Sigmoid colon (tissue), 7 donors: ENCODE measurements around the gene HLA-DMB. TPM values are rescaled to one million over a fixed set of nuclear protein-coding genes. Genes with fewer than 3 reads are reported as not detected.
A peak's percentile ranks its signal among the peaks of the same experiment; 100 is the strongest.

ENCODE experiments used
- DNase-seq: peaks from one replicate; pipeline ENCODE4 v3.0.0-alpha.2; 2019
- H3K27ac ChIP-seq, 4 donors: fragments of 200-600 bp; sonication (generic); one replicate each; pipeline ENCODE4 v1.5.1; 2016 to 2019; ENCODE audit warnings: mild to moderate bottlenecking in 1 of 4
- H3K27me3 ChIP-seq, 3 donors: fragments of 200-600 bp; sonication (generic); one replicate each; pipeline ENCODE4 v1.5.1; 2019; ENCODE audit warnings: mild to moderate bottlenecking in 1 of 3
- H3K36me3 ChIP-seq, 4 donors: fragments of 200-600 bp; sonication (generic); one replicate each; pipeline ENCODE4 v1.5.1; 2016 to 2019
- H3K4me1 ChIP-seq, 4 donors: fragments of 200-600 bp; sonication (generic); one replicate each; pipeline ENCODE4 v1.5.1; 2017 to 2019
- H3K4me3 ChIP-seq, 4 donors: fragments of 200-600 bp; sonication (generic); one replicate each; pipeline ENCODE4 v1.5.1; 2017 to 2019; ENCODE audit warnings: mild to moderate bottlenecking in 2 of 4, moderate library complexity in 1 of 4
- H3K9me3 ChIP-seq, 4 donors: fragments of 200-600 bp in 3 of 4; sonication (generic) in 3 of 4; one replicate each; pipeline versions ENCODE4 v1.5.1 to v1.6.1; 2013 to 2019
- CTCF ChIP-seq, 4 experiments: fragments of 450-650 bp in 3 of 4; fragments of 200-600 bp in 1 of 4; IDR thresholded peaks; one replicate each; pipeline ENCODE4 v1.5.1; 2016 to 2019; ENCODE audit warnings: antibody characterized with exemption in 4 of 4, mild to moderate bottlenecking in 3 of 4, moderate library complexity in 2 of 4
- EP300 ChIP-seq, 4 donors: sonication (generic); formaldehyde crosslinking; IDR thresholded peaks; one replicate each; pipeline ENCODE4 v1.6.1; 2017; ENCODE audit warnings: antibody characterized with exemption in 4 of 4
- POLR2A ChIP-seq, 2 donors: fragments of 450-650 bp; IDR thresholded peaks; one replicate each; pipeline ENCODE4 v1.6.1; 2016; ENCODE audit warnings: antibody characterized with exemption in 2 of 2, mild to moderate bottlenecking in 2 of 2, moderate library complexity in 2 of 2
- POLR2AphosphoS5 ChIP-seq, 4 donors: sonication (generic); formaldehyde crosslinking; IDR thresholded peaks; one replicate each; pipeline ENCODE4 v1.6.1; 2017; ENCODE audit warnings: antibody characterized with exemption in 4 of 4
- WGBS, 2 donors: extraction: QIAGEN DNeasy Blood & Tissue Kit; methylation state at CpG; one replicate each; pipeline ENCODE4 v1.1.7; 2013; 5-methylcytosine and 5-hydroxymethylcytosine counted together
- intact Hi-C: fragments of 100-400 bp; cut with DNase I; formaldehyde crosslinking; loops from one replicate; pipeline ENCODE4 v1.15.1; 2023
- polyA plus RNA-seq, 3 donors: library from polyadenylated mRNA; stranded (reverse); fragments of 200-250 nt; gene quantifications; one replicate each; pipeline ENCODE4 v1.2.3, GENCODE V29; 2013
- total RNA-seq, 4 donors: library from RNA; depleted of rRNA; stranded (reverse); fragments of >200 nt; gene quantifications; one replicate each; pipeline ENCODE4 v1.1.0, GENCODE V29; 2016
- donor health status: healthy with polysubstance abuse.
- donor health status: Bipolar disorder and iron deficiency.
- donor health status: healthy.

HLA-DMB gene
- total and polyA plus RNA-seq, 7 donors: 10.2 to 108 (median 13.2) TPM

DNA sequence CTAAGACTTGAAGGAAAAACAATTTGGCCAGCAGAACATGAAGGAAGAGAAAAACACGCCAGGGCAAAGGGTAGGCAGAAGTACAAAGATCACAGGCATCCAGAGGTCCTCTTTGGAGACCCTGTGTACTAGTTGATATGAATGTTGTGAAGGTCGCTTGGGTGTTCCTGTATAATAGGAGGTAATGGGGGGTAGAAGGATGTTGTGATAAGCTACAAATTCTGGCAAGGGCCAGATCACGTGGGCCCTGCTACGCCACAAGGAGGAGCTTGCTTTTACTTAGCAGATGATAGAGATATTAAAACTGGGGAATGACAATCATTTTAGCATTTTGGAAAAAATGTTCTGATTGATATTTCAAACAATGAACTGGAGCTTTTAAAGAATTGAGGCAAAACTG is 12.9 kb upstream of the HLA-DMB start:
- TF ChIP-seq POLR2AphosphoS5 (IDR thresholded peaks at IDR 0.05) (no peak), CTCF (IDR thresholded peaks at IDR 0.05) (no peak)
- H3K36me3 ChIP-seq: no peaks in the 10 kb centered on the region
- 53 to 81% methylated on average over 4 of the region's 4 CpGs for WGBS, 2 donors
- H3K4me3 ChIP-seq: no peak overlapping the region
- no peak for DNase-seq
- H3K9me3 ChIP-seq: no peaks in the 10 kb centered on the region
- H3K27me3 ChIP-seq: no peaks in the 10 kb centered on the region
- H3K27ac ChIP-seq: peak overlapping the region; percentile 72 to 83 (median 80)
- peaks cover 0 to 12% (median 4%) of the 10 kb centered on the region in 4 donors for H3K4me1 ChIP-seq
- intact Hi-C loops: loop anchor here (2.0 kb wide), 1 partner anchor 67 kb away; no protein-coding TSS in a partner anchor

DNA sequence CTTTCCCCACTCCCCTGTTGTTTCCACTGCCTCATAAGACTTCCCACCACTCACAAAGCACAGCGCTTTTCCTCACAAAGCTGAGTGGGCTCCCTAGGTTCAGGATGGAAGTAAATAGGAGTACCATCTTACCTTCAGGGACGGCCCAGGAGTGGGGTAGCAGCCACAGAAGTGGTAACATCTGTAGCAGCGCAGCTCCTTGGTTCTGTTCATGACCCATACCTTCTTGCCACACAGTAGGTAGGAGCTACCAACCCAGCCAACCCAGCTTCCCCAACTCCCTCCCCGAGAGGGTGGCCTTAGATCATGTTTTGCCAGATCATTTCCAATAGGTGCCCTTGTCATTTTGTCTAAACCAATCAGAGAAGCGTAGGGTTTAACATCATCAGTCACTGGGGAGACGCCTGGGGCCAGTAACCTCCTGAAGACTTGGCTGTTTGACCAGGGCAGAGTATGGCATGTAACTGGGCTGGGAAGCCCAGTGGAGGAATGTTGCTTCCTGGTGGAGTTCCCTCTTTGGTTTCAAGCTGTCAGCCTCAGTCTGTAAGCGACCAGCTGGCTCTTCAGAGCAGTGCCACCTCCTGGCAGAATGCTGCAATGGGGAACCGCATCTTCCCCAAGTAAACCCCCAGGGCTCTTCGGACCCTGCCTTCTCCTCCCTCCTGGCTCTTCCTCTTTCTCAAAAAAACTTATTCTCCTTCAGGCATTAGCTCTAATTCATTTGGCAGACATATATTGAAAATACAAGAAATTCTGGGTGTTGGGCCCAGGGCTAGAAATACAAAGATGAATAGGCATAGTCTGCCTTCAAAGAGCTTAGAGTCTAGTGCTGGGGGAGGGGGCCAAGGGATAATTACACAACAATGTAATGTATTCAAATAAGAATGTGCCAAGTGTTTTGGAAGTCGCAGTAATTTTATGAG is 12.2 kb upstream of the HLA-DMB start, which contains the start of gene HLA-DMA:
Gene HLA-DMA, minus strand, starts transcription at position 281 of the 923 bp plus-strand sequence. Its CDS starts 61 bp downstream, at position 220.
- intact Hi-C loops: loop anchor here (2.0 kb wide), 1 partner anchor 66 kb away; no protein-coding TSS in a partner anchor
- Histone ChIP-seq H3K4me3 (peak within 1 kb of the TSS in 3 of 4 donors; percentile 1 to 38 (median 31)), H3K9me3 (no peaks in the 10 kb centered on the region), H3K27ac (peak within 1 kb of the TSS; percentile 72 to 83 (median 80)), H3K27me3 (no peaks in the 10 kb centered on the region), H3K4me1 (peaks cover 0 to 12% (median 4%) of the 10 kb centered on the region in 4 donors), H3K36me3 (no peaks in the 10 kb centered on the region)
- DNase-seq: peak; percentile 93
- peak; percentile 57 to 78 (median 76) for TF ChIP-seq CTCF (IDR thresholded peaks at IDR 0.05)
- peak; percentile 31 to 53 for TF ChIP-seq POLR2A (IDR thresholded peaks at IDR 0.05)
- TF ChIP-seq POLR2AphosphoS5 (IDR thresholded peaks at IDR 0.05): peak; percentile 51 to 90 (median 74)
- peak in 1 of 4 donors; percentile 14 for TF ChIP-seq EP300 (IDR thresholded peaks at IDR 0.05)
- WGBS, 2 donors: 24 to 26% methylated on average over 10 of the region's 10 CpGs

- H3K27ac ChIP-seq: no peak overlapping the region
- no peaks in the 10 kb centered on the region for H3K9me3 ChIP-seq
- peaks cover 0 to 12% (median 4%) of the 10 kb centered on the region in 4 donors for H3K4me1 ChIP-seq
- TF ChIP-seq POLR2AphosphoS5 (IDR thresholded peaks at IDR 0.05) (no peak), CTCF (IDR thresholded peaks at IDR 0.05) (no peak), EP300 (IDR thresholded peaks at IDR 0.05) (no peak), POLR2A (IDR thresholded peaks at IDR 0.05) (no peak)
- H3K27me3 ChIP-seq: no peaks in the 10 kb centered on the region
- intact Hi-C loops: no loop called here
- WGBS, 2 donors: 92 to 94% methylated on average over 8 of the region's 8 CpGs
- no peaks in the 10 kb centered on the region for H3K36me3 ChIP-seq
- no peak for DNase-seq
- no peak overlapping the region for H3K4me3 ChIP-seq
Observed at GRCh38 chr6:32950449-32950848, 9.6 kb upstream of the HLA-DMB start.

- H3K4me3 ChIP-seq: no peak overlapping the region
- DNase-seq: no peak
- peaks cover 0 to 12% (median 4%) of the 10 kb centered on the region in 4 donors for H3K4me1 ChIP-seq
- H3K27me3 ChIP-seq: no peaks in the 10 kb centered on the region
- no peak for TF ChIP-seq POLR2A (IDR thresholded peaks at IDR 0.05)
- no peak for TF ChIP-seq EP300 (IDR thresholded peaks at IDR 0.05)
- TF ChIP-seq POLR2AphosphoS5 (IDR thresholded peaks at IDR 0.05): no peak
- TF ChIP-seq CTCF (IDR thresholded peaks at IDR 0.05): no peak
- WGBS, 2 donors: 86 to 94% methylated on average over 3 of the region's 3 CpGs
- intact Hi-C loops: no loop called here
- no peak overlapping the region for H3K27ac ChIP-seq
- H3K36me3 ChIP-seq: no peaks in the 10 kb centered on the region
- H3K9me3 ChIP-seq: no peaks in the 10 kb centered on the region
Observed at GRCh38 chr6:32950010-32950409, 9.2 kb upstream of the HLA-DMB start.
